Neural progenitor cell (in vitro differentiated cells): ENCODE measurements around the gene NLRP3.

ENCODE experiments used
- EZH2 ChIP-seq: fragments of 200-600 bp; sonication (generic); IDR thresholded peaks from 2 replicates; pipeline ENCODE4 v1.6.1; 2017; ENCODE audit warnings: antibody characterized with exemption, mild to moderate bottlenecking, moderate library complexity
- TF ChIP-seq, protein P1 (sequence below): fragments of 200-600 bp; sonication (generic); IDR thresholded peaks from 2 replicates; pipeline ENCODE4 v1.5.1; 2017; ENCODE audit warnings: antibody characterized with exemption, mild to moderate bottlenecking

DNA sequence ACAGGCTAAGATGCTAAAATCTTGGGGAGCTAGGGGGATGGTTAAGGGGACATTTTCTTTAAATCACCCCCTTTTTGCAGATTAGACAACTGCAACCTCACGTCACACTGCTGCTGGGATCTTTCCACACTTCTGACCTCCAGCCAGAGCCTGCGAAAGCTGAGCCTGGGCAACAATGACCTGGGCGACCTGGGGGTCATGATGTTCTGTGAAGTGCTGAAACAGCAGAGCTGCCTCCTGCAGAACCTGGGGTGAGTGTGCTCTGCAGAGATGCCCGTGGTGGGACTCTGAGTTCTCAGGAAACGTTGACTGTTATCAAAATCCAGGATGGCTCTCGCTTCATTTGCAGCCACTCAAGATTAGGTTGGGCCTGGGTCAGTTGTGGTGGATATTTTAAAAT is 28.6 kb downstream of the NLRP3 start:
- TF ChIP-seq, protein P1, sequence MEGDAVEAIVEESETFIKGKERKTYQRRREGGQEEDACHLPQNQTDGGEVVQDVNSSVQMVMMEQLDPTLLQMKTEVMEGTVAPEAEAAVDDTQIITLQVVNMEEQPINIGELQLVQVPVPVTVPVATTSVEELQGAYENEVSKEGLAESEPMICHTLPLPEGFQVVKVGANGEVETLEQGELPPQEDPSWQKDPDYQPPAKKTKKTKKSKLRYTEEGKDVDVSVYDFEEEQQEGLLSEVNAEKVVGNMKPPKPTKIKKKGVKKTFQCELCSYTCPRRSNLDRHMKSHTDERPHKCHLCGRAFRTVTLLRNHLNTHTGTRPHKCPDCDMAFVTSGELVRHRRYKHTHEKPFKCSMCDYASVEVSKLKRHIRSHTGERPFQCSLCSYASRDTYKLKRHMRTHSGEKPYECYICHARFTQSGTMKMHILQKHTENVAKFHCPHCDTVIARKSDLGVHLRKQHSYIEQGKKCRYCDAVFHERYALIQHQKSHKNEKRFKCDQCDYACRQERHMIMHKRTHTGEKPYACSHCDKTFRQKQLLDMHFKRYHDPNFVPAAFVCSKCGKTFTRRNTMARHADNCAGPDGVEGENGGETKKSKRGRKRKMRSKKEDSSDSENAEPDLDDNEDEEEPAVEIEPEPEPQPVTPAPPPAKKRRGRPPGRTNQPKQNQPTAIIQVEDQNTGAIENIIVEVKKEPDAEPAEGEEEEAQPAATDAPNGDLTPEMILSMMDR: no peak
- no peak for TF ChIP-seq EZH2
